ENCODE measurements around the gene ST6GALNAC3. TPM values are rescaled to one million over a fixed set of nuclear protein-coding genes. Genes with fewer than 3 reads are reported as not detected.

Gene ST6GALNAC3
- total and polyA plus RNA-seq, 4 donors, result 0.50 to 20.2 (median 5.9) TPM

DNA sequence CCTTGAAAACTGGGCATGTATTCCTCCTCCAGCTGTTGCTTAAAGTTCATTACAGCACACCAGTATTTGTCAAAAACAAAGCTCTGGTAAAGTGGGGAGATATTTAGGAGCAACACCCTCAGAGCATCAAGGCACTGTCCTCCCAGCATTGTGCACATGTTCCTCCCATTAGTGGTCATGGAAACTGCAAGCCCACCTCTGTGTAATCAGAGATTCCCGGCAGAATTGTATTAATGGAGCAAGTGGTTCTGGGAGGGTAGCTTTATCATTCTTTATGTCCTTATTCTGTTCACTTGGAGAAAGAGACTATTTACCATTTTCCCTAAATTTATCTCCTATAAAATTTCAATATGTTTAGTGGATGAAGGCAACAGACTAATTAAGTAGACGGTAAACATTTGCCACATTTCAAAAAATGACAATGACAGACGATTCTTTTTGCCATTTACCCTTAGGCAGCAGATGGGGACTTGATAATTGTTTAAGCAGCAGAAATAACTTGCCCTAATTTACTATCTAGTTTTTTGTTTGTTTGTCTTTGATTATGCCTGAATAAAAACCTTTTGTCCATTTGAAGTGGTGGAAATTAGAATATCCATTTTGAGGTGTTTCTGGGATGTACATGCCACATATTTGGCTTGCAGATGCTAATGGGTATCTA, 503.1 kb downstream of the ST6GALNAC3 start:
- DNase-seq, result no peak
- Histone ChIP-seq H3K27me3 (ENCODE audit: control insufficient read depth in 1 of 2, insufficient read depth in 2 of 2, low read length in 1 of 2) (no peaks in the 10 kb centered on the region), H3K9me3 (ENCODE audit: control insufficient read depth, low read length) (no peaks in the 10 kb centered on the region), H3K27ac (ENCODE audit: low read depth in 1 of 2, low read length in 2 of 2) (no peak overlapping the region), H3K4me1 (ENCODE audit: control insufficient read depth in 1 of 2, insufficient read depth in 2 of 2, low read length in 2 of 2) (no peaks in the 10 kb centered on the region), H3K4me3 (ENCODE audit: low read length in 2 of 2) (no peak overlapping the region), H3K36me3 (ENCODE audit: control insufficient read depth in 1 of 2, insufficient read depth in 2 of 2, low read length in 1 of 2) (no peaks in the 10 kb centered on the region)
- no peak for ATAC-seq (ENCODE audit: low FRiP score)
- 87 to 89% methylated on average over 3 of the region's 3 CpGs for WGBS, 2 donors
- intact Hi-C loops (cut with DNase I), result no loop called here

DNA sequence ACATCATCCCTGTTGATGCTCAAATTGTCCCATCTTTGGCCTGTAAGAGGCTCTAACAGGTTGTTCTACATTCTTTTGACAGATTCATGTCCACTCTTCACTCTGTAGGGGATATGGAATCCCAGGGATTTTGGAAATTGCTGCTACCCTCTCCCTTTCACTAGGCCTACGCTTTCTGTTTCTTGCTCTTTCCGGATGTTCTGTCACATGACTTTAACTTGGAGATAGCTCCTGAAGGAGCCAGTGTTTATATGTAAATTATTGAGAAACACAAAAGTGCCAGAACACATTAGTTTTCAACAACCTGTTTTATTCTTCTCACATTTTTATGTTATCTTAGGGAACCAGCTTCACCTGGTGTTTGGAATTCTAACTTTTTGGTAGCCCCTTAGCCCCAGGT, 505.7 kb downstream of the ST6GALNAC3 start:
- ATAC-seq (ENCODE audit: low FRiP score) (no peak), DNase-seq (no peak)
- 92 to 97% methylated on average over 2 of the region's 2 CpGs for WGBS, 2 donors
- intact Hi-C loops (cut with DNase I), result no loop called here
- Histone ChIP-seq H3K4me1 (ENCODE audit: control insufficient read depth in 1 of 2, insufficient read depth in 2 of 2, low read length in 2 of 2) (no peaks in the 10 kb centered on the region), H3K9me3 (ENCODE audit: control insufficient read depth, low read length) (no peaks in the 10 kb centered on the region), H3K36me3 (ENCODE audit: control insufficient read depth in 1 of 2, insufficient read depth in 2 of 2, low read length in 1 of 2) (no peaks in the 10 kb centered on the region), H3K27me3 (ENCODE audit: control insufficient read depth in 1 of 2, insufficient read depth in 2 of 2, low read length in 1 of 2) (no peaks in the 10 kb centered on the region), H3K27ac (ENCODE audit: low read depth in 1 of 2, low read length in 2 of 2) (no peak overlapping the region), H3K4me3 (ENCODE audit: low read length in 2 of 2) (no peak overlapping the region)

DNA sequence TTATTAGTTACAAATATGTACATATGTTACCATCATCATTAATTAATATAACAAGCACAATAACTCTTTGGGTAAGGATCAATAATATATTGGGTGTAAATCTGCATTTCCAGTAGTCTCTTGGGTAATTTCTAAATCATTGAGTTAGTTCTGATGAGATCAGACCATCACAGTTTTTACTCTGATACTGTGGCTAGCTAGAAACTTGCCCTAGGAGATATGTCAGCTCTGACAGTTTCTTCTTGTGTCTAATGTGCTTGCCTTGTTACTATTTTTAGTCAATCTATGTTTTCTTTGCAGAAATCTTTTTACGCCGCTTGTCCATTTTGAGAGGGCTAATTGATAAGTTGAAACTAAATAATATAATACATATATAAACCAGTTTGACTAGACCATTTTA, 507.2 kb downstream of the ST6GALNAC3 start:
- no peaks in the 10 kb centered on the region for H3K4me1 ChIP-seq (ENCODE audit: control insufficient read depth in 1 of 2, insufficient read depth in 2 of 2, low read length in 2 of 2)
- no peaks in the 10 kb centered on the region for H3K9me3 ChIP-seq (ENCODE audit: control insufficient read depth, low read length)
- DNase-seq (no peak), ATAC-seq (ENCODE audit: low FRiP score) (no peak)
- H3K4me3 ChIP-seq (ENCODE audit: low read length in 2 of 2), result no peak overlapping the region
- no peak overlapping the region for H3K27ac ChIP-seq (ENCODE audit: low read depth in 1 of 2, low read length in 2 of 2)
- no peaks in the 10 kb centered on the region for H3K27me3 ChIP-seq (ENCODE audit: control insufficient read depth in 1 of 2, insufficient read depth in 2 of 2, low read length in 1 of 2)
- WGBS, 2 donors, result 70 to 84% methylated on average over 2 of the region's 2 CpGs
- no peaks in the 10 kb centered on the region for H3K36me3 ChIP-seq (ENCODE audit: control insufficient read depth in 1 of 2, insufficient read depth in 2 of 2, low read length in 1 of 2)
- intact Hi-C loops (cut with DNase I), result no loop called here

DNA sequence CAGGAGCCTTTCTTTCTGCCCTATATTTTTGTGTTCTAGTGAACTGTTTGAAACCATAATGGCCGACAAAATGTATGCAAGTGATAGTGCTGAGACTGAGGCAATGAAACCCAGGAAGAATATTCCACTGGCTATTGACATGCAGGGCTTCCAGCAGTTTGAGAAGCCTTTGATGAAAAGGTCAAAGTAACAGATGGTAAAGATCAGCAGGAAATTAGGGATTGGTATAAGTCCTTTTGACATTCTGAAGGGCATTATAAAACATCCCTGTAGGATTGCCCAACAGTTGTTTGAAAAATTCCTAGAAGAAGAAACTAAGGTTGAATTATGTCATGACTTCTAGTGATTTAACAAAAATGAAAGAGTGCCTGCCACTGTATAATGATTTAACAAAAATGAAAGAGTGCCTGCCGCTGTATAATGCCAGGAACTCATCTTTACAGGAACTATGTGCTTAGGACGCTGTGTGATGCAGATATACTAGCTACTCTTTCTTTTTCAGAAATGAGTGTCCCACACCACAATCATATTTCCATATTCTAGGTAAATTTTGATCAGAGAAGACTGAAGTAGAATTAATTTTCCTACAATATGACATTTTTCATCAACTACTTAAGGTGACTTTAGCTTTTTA, 508.8 kb downstream of the ST6GALNAC3 start:
- WGBS, 2 donors, result 94 to 96% methylated on average over 3 of the region's 3 CpGs
- H3K4me1 ChIP-seq (ENCODE audit: control insufficient read depth in 1 of 2, insufficient read depth in 2 of 2, low read length in 2 of 2), result no peaks in the 10 kb centered on the region
- no peaks in the 10 kb centered on the region for H3K27me3 ChIP-seq (ENCODE audit: control insufficient read depth in 1 of 2, insufficient read depth in 2 of 2, low read length in 1 of 2)
- H3K9me3 ChIP-seq (ENCODE audit: control insufficient read depth, low read length), result no peaks in the 10 kb centered on the region
- ATAC-seq (ENCODE audit: low FRiP score) (no peak), DNase-seq (no peak)
- H3K4me3 ChIP-seq (ENCODE audit: low read length in 2 of 2), result no peak overlapping the region
- no peaks in the 10 kb centered on the region for H3K36me3 ChIP-seq (ENCODE audit: control insufficient read depth in 1 of 2, insufficient read depth in 2 of 2, low read length in 1 of 2)
- H3K27ac ChIP-seq (ENCODE audit: low read depth in 1 of 2, low read length in 2 of 2), result no peak overlapping the region
- intact Hi-C loops (cut with DNase I), result no loop called here

DNA sequence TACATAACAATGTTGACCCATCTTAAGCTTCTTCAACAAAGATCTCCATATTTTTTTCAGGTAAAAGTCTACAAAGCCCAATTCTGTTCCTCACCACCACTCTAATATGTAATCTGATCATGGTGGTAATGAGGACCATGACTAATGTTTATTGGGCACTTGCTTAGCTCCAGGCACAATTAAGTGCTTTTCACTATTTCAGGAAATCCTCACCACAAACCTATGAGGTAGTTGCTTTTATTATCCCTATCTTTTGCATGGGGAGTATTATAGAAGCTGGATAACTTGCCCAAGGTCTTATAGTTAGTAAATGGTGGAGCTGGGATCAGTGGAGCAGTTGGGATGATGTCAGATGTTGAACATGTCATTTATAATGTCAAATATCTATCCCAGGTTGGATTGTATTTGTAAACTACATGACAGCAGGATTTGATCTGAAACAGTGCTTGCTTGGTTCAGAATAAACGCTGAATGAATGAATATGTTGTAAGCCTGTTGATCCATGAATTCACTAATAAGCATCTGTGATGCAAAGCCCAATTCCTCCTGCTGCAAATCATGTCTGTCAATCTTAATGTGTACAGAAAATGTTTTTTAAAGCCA, 509.4 kb downstream of the ST6GALNAC3 start:
- Histone ChIP-seq H3K27ac (ENCODE audit: low read depth in 1 of 2, low read length in 2 of 2) (no peak overlapping the region), H3K4me1 (ENCODE audit: control insufficient read depth in 1 of 2, insufficient read depth in 2 of 2, low read length in 2 of 2) (no peaks in the 10 kb centered on the region), H3K27me3 (ENCODE audit: control insufficient read depth in 1 of 2, insufficient read depth in 2 of 2, low read length in 1 of 2) (no peaks in the 10 kb centered on the region), H3K9me3 (ENCODE audit: control insufficient read depth, low read length) (no peaks in the 10 kb centered on the region), H3K36me3 (ENCODE audit: control insufficient read depth in 1 of 2, insufficient read depth in 2 of 2, low read length in 1 of 2) (no peaks in the 10 kb centered on the region), H3K4me3 (ENCODE audit: low read length in 2 of 2) (no peak overlapping the region)
- intact Hi-C loops (cut with DNase I), result no loop called here
- ATAC-seq (ENCODE audit: low FRiP score) (no peak), DNase-seq (no peak)
- WGBS, 2 donors, result 94 to 97% methylated on average over 1 of the region's 1 CpG

DNA sequence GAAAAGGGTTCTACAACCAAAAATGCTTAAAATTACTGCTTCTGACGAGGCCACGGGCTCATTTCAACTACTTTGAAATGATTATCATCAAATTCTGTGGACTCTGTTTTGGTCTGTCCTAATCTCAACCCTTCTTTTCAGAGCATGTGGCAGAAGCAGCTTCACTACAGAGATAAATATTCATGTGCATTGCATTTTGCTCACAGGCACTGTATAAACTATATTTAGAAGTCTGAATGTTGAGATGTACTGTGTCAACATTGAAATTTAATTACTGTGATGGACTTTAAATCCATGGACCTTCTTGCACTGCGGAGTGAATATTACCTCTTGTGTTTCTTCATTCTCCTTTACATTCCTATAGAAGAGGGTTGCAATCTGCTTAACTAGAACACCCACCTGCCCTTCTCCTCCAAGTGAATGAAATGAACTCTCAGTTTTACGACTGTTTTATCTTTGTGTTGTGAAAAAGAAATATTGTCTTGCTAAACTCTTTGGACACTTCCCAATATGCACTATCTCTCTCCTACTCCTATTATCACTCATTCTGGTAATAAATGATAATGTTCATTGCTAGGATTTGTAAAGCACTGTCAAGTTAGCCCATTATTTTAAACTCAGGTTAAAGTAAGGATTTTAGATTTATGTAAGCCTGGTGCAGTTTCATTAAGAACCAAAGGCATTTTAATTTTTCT, 511.6 kb downstream of the ST6GALNAC3 start:
- ATAC-seq (ENCODE audit: low FRiP score), result no peak
- H3K27ac ChIP-seq (ENCODE audit: low read depth in 1 of 2, low read length in 2 of 2), result no peak overlapping the region
- 84 to 94% methylated on average over 4 of the region's 4 CpGs for WGBS, 2 donors

DNA sequence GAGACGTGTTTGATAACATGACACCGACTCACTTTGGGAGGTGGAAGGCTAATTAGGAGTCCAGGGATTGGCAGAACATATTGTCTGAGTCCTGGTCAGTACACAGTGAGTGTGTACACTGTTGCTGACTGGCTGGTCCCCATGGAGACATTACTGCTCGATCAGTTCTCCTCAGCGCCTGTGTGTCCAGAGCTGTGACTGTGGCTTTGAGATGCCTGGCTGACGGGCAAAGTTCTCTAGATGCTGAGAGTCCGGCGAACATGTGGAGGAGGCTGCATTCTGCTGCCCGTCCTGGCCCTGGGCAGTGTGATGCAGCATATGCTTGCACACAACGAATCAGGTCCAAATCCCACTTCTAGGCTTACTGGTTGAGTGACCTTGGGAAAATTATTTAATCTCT, 512.7 kb downstream of the ST6GALNAC3 start:
- DNase-seq (no peak), ATAC-seq (ENCODE audit: low FRiP score) (no peak)
- intact Hi-C loops (cut with DNase I), result no loop called here
- Histone ChIP-seq H3K27me3 (ENCODE audit: control insufficient read depth in 1 of 2, insufficient read depth in 2 of 2, low read length in 1 of 2) (no peaks in the 10 kb centered on the region), H3K36me3 (ENCODE audit: control insufficient read depth in 1 of 2, insufficient read depth in 2 of 2, low read length in 1 of 2) (no peaks in the 10 kb centered on the region), H3K4me1 (ENCODE audit: control insufficient read depth in 1 of 2, insufficient read depth in 2 of 2, low read length in 2 of 2) (no peaks in the 10 kb centered on the region), H3K27ac (ENCODE audit: low read depth in 1 of 2, low read length in 2 of 2) (no peak overlapping the region), H3K4me3 (ENCODE audit: low read length in 2 of 2) (no peak overlapping the region), H3K9me3 (ENCODE audit: control insufficient read depth, low read length) (no peaks in the 10 kb centered on the region)
- WGBS, 2 donors, result 91% methylated on average over 9 of the region's 9 CpGs

More for the DNA sequence above, 511.6 kb downstream of the ST6GALNAC3 start:
- H3K9me3 ChIP-seq (ENCODE audit: control insufficient read depth, low read length), result no peaks in the 10 kb centered on the region
- intact Hi-C loops (cut with DNase I), result no loop called here
- no peaks in the 10 kb centered on the region for H3K36me3 ChIP-seq (ENCODE audit: control insufficient read depth in 1 of 2, insufficient read depth in 2 of 2, low read length in 1 of 2)
- H3K27me3 ChIP-seq (ENCODE audit: control insufficient read depth in 1 of 2, insufficient read depth in 2 of 2, low read length in 1 of 2), result no peaks in the 10 kb centered on the region
- DNase-seq, result no peak
- H3K4me3 ChIP-seq (ENCODE audit: low read length in 2 of 2), result no peak overlapping the region
- H3K4me1 ChIP-seq (ENCODE audit: control insufficient read depth in 1 of 2, insufficient read depth in 2 of 2, low read length in 2 of 2), result no peaks in the 10 kb centered on the region

DNA sequence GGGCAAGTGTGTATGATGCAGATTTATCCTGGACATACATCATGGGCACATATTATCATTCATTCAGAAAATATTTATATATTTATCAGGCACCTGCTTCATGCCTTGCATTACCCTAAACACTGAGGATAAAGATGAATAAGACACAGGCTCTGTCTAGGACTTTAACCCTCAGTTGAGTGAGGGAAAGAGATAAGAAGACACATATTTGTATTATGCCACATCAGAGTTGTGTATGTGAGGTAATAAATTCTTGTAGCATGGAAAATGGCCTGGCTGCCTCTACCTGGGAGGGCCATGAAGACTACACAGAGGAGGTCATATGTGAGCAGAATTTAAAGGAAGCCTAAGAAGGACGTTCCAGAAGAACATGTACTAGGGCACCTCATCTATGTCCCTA, 516.9 kb downstream of the ST6GALNAC3 start:
- Histone ChIP-seq H3K27me3 (ENCODE audit: control insufficient read depth in 1 of 2, insufficient read depth in 2 of 2, low read length in 1 of 2) (no peaks in the 10 kb centered on the region), H3K9me3 (ENCODE audit: control insufficient read depth, low read length) (peaks cover 3% of the 10 kb centered on the region), H3K27ac (ENCODE audit: low read depth in 1 of 2, low read length in 2 of 2) (no peak overlapping the region), H3K4me1 (ENCODE audit: control insufficient read depth in 1 of 2, insufficient read depth in 2 of 2, low read length in 2 of 2) (no peaks in the 10 kb centered on the region), H3K36me3 (ENCODE audit: control insufficient read depth in 1 of 2, insufficient read depth in 2 of 2, low read length in 1 of 2) (no peaks in the 10 kb centered on the region), H3K4me3 (ENCODE audit: low read length in 2 of 2) (no peak overlapping the region)
- DNase-seq, result no peak
- ATAC-seq (ENCODE audit: low FRiP score), result no peak
- 97% methylated on average over 1 of the region's 1 CpG for WGBS, 2 donors
- intact Hi-C loops (cut with DNase I), result no loop called here

Data from aorta (tissue), 5 donors.